Stomach (tissue), 4 donors: ENCODE data around the gene ACAD10.

Experiments
- POLR2A ChIP-seq, 4 donors: fragments of 450-650 bp; IDR thresholded peaks; one replicate each; pipeline ENCODE4 v1.6.1; 2016; ENCODE audit warnings: antibody characterized with exemption in 4 of 4, control low read depth in 2 of 4, mild to moderate bottlenecking in 1 of 4, moderate library complexity in 1 of 4
- TF ChIP-seq, protein P1 (sequence below), 7 experiments: fragments of 450-650 bp in 4 of 7; fragments of 200-600 bp in 3 of 7; sonication (generic) in 3 of 7; IDR thresholded peaks; one replicate each; pipeline ENCODE4 v1.5.1; 2016 to 2019; ENCODE audit warnings: antibody characterized with exemption in 7 of 7, control low read depth in 2 of 7, mild to moderate bottlenecking in 1 of 7

DNA sequence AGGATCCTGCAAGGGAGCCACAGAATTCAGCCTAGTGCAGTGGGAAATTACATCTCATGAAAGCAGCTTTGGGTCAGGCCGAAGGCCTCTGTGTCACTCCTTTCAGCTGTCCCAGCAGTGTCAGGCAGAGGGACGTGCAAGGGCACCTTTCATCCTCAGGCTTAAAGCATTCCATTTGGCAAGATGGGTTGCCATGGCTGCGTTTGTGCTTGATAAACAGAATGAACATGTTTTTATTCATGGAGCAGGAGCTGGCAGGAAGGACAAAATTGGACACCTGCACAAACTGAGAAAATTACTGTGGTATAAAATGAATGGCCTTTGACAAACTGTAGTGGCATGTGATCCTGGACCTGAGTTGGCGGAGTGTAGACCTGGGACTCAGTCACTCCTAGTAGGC lies 29.4 kb downstream of the ACAD10 start:
- TF ChIP-seq, protein P1, sequence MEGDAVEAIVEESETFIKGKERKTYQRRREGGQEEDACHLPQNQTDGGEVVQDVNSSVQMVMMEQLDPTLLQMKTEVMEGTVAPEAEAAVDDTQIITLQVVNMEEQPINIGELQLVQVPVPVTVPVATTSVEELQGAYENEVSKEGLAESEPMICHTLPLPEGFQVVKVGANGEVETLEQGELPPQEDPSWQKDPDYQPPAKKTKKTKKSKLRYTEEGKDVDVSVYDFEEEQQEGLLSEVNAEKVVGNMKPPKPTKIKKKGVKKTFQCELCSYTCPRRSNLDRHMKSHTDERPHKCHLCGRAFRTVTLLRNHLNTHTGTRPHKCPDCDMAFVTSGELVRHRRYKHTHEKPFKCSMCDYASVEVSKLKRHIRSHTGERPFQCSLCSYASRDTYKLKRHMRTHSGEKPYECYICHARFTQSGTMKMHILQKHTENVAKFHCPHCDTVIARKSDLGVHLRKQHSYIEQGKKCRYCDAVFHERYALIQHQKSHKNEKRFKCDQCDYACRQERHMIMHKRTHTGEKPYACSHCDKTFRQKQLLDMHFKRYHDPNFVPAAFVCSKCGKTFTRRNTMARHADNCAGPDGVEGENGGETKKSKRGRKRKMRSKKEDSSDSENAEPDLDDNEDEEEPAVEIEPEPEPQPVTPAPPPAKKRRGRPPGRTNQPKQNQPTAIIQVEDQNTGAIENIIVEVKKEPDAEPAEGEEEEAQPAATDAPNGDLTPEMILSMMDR (IDR thresholded peaks at IDR 0.05), result no peak
- TF ChIP-seq POLR2A (IDR thresholded peaks at IDR 0.05), result no peak
